Stimulated activated CD4-positive, alpha-beta T cell treated with anti-CD3 and anti-CD28 coated beads, Interleukin-15, amount 100 ng/mL, for 24 hours (primary cell): Measurements from ENCODE around the gene MPZL1.
"Not testable (repeated sequence)": the region's sequence is repeated elsewhere in the genome, so short reads cannot be mapped to it uniquely, and the experiment has no call there.

Experiments
- DNase-seq: peaks from one replicate; pipeline ENCODE4 v3.0.0-alpha.2; 2020

MPZL1 gene

GRCh38 chr1:167819849-167820683, 98.3 kb downstream of the MPZL1 start:
- DNase-seq, result peak; percentile 46

GRCh38 chr1:167820684-167821355, 99.0 kb downstream of the MPZL1 start:
- DNase-seq, result no peak

GRCh38 chr1:167821356-167821685, 99.5 kb downstream of the MPZL1 start:
- no peak for DNase-seq

GRCh38 chr1:167821969-167822685, 100.3 kb downstream of the MPZL1 start:
- no peak for DNase-seq

GRCh38 chr1:167824163-167824794, 102.5 kb downstream of the MPZL1 start:
- DNase-seq, result no peak

GRCh38 chr1:167825419-167826079, 103.8 kb downstream of the MPZL1 start:
- no peak for DNase-seq

- no peak for DNase-seq
Measured at GRCh38 chr1:167826127-167826526, 104.3 kb downstream of the MPZL1 start.

GRCh38 chr1:167829868-167830267, 108.1 kb downstream of the MPZL1 start:
- no peak for DNase-seq

GRCh38 chr1:167830668-167831067, 108.9 kb downstream of the MPZL1 start:
- DNase-seq, result not testable (repeated sequence)

- no peak for DNase-seq
Measured at GRCh38 chr1:167832693-167833092, 110.9 kb downstream of the MPZL1 start.

GRCh38 chr1:167833904-167834303, 112.1 kb downstream of the MPZL1 start:
- DNase-seq, result no peak

- DNase-seq, result no peak
Measured at GRCh38 chr1:167836197-167836596, 114.4 kb downstream of the MPZL1 start.

GRCh38 chr1:167837326-167837725, 115.5 kb downstream of the MPZL1 start:
- no peak for DNase-seq

- DNase-seq, result no peak
Measured at GRCh38 chr1:167839009-167839408, 117.2 kb downstream of the MPZL1 start.
